Fibroblast of the conjunctiva (primary cell): ENCODE results near the gene PACRGL.
A peak's percentile ranks its signal among the peaks of the same experiment; 100 is the strongest.
"Not testable (repeated sequence)": the region's sequence is repeated elsewhere in the genome, so short reads cannot be mapped to it uniquely, and the experiment has no call there.

ENCODE experiments used
- DNase-seq: peaks from one replicate; pipeline ENCODE4 v3.0.0-alpha.2; 2010; ENCODE audit warnings: low read depth

The PACRGL gene

GRCh38 chr4:20723463-20723862 is 23.2 kb downstream of the PACRGL start:
- DNase-seq = no peak

DNA sequence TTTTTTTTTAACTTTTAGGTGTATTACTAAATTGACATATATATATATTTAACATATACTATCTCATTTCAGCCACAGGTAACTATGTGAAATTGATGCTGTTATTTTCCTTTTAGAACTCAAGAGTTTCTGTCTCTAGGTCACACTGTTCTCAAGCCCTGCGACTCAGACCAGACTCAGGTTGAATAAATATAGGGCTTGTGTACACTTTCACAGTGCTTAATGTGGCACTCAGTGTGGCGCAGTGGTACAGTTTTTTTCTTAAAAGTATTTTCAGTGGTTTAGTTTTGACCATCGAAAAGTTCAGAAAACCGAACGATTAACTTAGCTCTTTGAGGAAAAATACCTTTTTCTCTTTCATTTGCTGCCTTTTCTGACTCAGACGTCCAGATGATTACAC is 24.7 kb downstream of the PACRGL start:
- DNase-seq = no peak

GRCh38 chr4:20735931-20736330 is 35.7 kb downstream of the PACRGL start:
- no peak for DNase-seq

- DNase-seq = not testable (repeated sequence)
Observed at GRCh38 chr4:20746000-20746399, 45.7 kb downstream of the PACRGL start.

- DNase-seq = no peak
Observed at GRCh38 chr4:20752641-20753040, 52.4 kb downstream of the PACRGL start.

DNA sequence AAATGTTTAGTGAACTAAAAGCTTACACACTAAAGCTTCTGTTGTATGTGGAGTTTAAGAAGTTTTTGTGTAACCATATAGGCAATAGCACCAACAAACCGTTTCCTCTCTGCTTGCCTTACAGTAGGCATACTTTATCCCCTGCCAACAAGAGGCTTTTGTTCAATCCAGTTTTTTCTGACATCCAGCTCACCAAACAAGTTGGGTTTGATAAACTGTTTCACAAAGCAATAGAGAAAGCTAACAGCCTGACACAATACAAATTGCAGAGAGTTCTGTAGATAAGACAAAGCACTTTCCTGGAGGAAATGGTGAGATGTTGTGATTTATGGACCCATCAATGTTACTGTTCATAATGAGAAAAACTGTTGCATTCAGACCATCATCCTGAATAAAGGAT is 53.8 kb downstream of the PACRGL start:
- no peak for DNase-seq

GRCh38 chr4:20760053-20760452 is 59.8 kb downstream of the PACRGL start:
- DNase-seq = no peak

GRCh38 chr4:20761382-20761781 is 61.1 kb downstream of the PACRGL start:
- no peak for DNase-seq

- no peak for DNase-seq
Observed at GRCh38 chr4:20761826-20762225, 61.6 kb downstream of the PACRGL start.

DNA sequence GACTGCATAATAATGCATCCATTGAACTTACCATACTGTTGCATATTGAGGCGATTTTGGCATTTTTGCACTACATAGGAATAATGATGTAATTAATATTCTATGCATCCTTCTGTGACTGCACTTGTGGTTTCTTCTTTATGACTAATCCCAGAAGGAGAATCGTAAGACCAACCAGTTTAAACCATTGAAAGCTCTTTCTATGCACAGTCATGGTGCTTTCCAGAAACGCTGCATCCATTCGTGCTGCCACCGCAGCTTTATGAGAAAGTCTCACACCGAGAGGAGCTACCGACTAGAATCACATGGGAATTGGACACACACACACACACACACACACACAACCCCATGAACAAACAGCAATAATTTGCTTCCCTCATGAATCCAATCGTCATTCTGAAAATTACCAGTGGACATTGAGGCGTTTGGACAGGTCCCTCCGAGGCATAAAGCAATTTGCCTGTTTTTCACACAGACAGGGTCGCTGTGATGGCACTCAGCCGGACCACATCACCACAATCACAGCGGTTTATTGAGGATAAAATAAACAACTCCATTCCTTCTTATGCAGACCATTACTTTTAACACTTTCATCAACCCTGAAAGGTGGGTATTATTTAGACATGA is 64.2 kb downstream of the PACRGL start:
- DNase-seq = no peak

- peak; percentile 63 for DNase-seq
Observed at GRCh38 chr4:20773144-20773997, 73.1 kb downstream of the PACRGL start.

DNA sequence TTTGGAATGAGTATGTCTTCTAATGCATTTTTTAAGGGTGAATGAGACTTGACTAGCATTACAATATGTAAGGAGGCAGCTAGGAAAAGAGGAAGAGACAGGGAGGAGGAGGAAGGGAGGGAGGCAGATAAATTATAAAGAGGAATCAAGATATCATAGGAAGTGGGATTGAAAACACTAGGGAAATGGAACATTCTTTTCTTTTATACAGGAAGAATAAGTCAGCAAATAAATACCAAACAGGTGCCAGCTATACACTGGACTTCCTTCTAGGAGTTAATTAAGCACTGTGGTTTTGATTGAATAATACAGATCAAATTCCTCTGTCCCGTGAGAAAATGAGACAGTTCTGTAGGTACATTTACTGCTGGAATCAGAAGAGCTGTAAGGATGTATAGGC is 78.6 kb downstream of the PACRGL start:
- no peak for DNase-seq

GRCh38 chr4:20783134-20783533 is 82.9 kb downstream of the PACRGL start:
- not testable (repeated sequence) for DNase-seq

GRCh38 chr4:20787940-20788665 is 87.8 kb downstream of the PACRGL start:
- no peak for DNase-seq
